T-cell (primary cell): ENCODE data around the gene MAP3K7CL. TPM values are rescaled to one million over a fixed set of nuclear protein-coding genes. Genes with fewer than 3 reads are reported as not detected.

Source experiments
- ATAC-seq, 4 experiments: fragments of 200-7000 bp in 3 of 4; fragments of 150-1000 bp in 1 of 4; cut with Tn5 transposase; replicated peaks in 1 of 4; 1 replicate in 3 of 4; 2 replicates in 1 of 4; pipeline ENCODE4 v1.10.0; 2021; ENCODE audit warnings: moderate library complexity in 3 of 4, mild to moderate bottlenecking in 2 of 4, moderate number of reproducible peaks in 1 of 4
- CTCF ChIA-PET, 2 donors: fragments of 300-600 bp; sonication (Branson Sonifier 250); formaldehyde crosslinking; loops; one replicate each; lab custom pipeline; 2022; ENCODE audit warnings: antibody characterized with exemption in 2 of 2; lab: Charles Lee
- POLR2A ChIA-PET, 2 donors: fragments of 300-600 bp; sonication (Branson Sonifier 250); formaldehyde crosslinking; loops; one replicate each; lab custom pipeline; 2022; ENCODE audit warnings: antibody characterized with exemption in 2 of 2; lab: Charles Lee
- DNase-seq, 35 experiments: peaks; one replicate each; pipeline versions ENCODE4 v3.0.0 to v3.0.0-alpha.2; 2013 to 2023
- H3K27ac ChIP-seq: one replicate; pipeline ENCODE4 v1.5.1; 2013; ENCODE audit warnings: low read length
- H3K27me3 ChIP-seq, 2 experiments: replicated peaks in 1 of 2; 1 replicate in 1 of 2; 2 replicates in 1 of 2; pipeline versions ENCODE4 v1.6.1 to v1.7.0; 2013; ENCODE audit warnings: low read length in 1 of 2, mixed read lengths in 1 of 2; ENCODE audit not compliant: control insufficient read depth in 2 of 2, insufficient read depth in 2 of 2; ENCODE audit errors: extremely low read depth in 1 of 2
- H3K36me3 ChIP-seq, 2 donors: 1 replicate in 1 of 2; 2 replicates in 1 of 2; pipeline versions ENCODE4 v1.6.1 to v1.7.0; 2013; ENCODE audit warnings: low read length in 1 of 2; ENCODE audit not compliant: control insufficient read depth in 2 of 2, insufficient read depth in 1 of 2; ENCODE audit errors: extremely low read depth in 1 of 2
- H3K4me1 ChIP-seq, 2 experiments: 1 replicate in 1 of 2; 2 replicates in 1 of 2; pipeline versions ENCODE4 v1.6.1 to v1.7.0; 2013; ENCODE audit warnings: low read length in 2 of 2, mixed read lengths in 1 of 2; ENCODE audit not compliant: insufficient read depth in 2 of 2, control insufficient read depth in 1 of 2; ENCODE audit errors: extremely low read depth in 1 of 2
- H3K4me3 ChIP-seq, 2 donors: 1 replicate in 1 of 2; 2 replicates in 1 of 2; pipeline versions ENCODE4 v1.5.1 to v1.7.0; 2013; ENCODE audit warnings: mild to moderate bottlenecking in 2 of 2, low read length in 1 of 2, moderate library complexity in 1 of 2; ENCODE audit not compliant: control insufficient read depth in 1 of 2; ENCODE audit errors: extremely low read depth in 1 of 2
- H3K9me3 ChIP-seq: 2 replicates; pipeline ENCODE4 v1.7.0; 2013
- H3K27ac Mint-ChIP-seq, 2 donors: one replicate each; pipeline ENCODE4 v1.8.0; 2020 to 2021; ENCODE audit warnings: mild to moderate bottlenecking in 2 of 2, mixed read lengths in 2 of 2
- H3K27me3 Mint-ChIP-seq, 2 donors: one replicate each; pipeline ENCODE4 v1.8.0; 2021 to 2022; ENCODE audit warnings: mixed read lengths in 2 of 2
- H3K36me3 Mint-ChIP-seq: one replicate; pipeline ENCODE4 v1.8.0; 2021; ENCODE audit warnings: mixed read lengths
- H3K4me1 Mint-ChIP-seq, 3 donors: one replicate each; pipeline ENCODE4 v1.8.0; 2020 to 2022; ENCODE audit warnings: mixed read lengths in 3 of 3, mild to moderate bottlenecking in 1 of 3
- H3K4me3 Mint-ChIP-seq, 3 donors: one replicate each; pipeline ENCODE4 v1.8.0; 2020 to 2022; ENCODE audit warnings: mild to moderate bottlenecking in 3 of 3, mixed read lengths in 3 of 3, moderate library complexity in 3 of 3
- H3K9me3 Mint-ChIP-seq, 3 donors: one replicate each; pipeline ENCODE4 v1.8.0; 2020 to 2022; ENCODE audit warnings: mixed read lengths in 3 of 3
- WGBS: methylation state at CpG from one replicate; pipeline ENCODE4 v1.1.5; 2013; ENCODE audit warnings: missing lambda C conversion rate; ENCODE audit not compliant: insufficient coverage; 5-methylcytosine and 5-hydroxymethylcytosine counted together
- total RNA-seq, 35 experiments: library from RNA in 6 of 35; stranded (reverse) in 6 of 35; fragments of 120-200 nt in 1 of 35; gene quantifications; one replicate each; pipeline versions ENCODE4 v1.2.1 to v1.2.4 and lab custom pipeline; 2013 to 2026

MAP3K7CL gene
- total RNA-seq, 5 donors from 2014 or later (not counting 1 experiment from before 2014, with no cell fraction given): 4.8 to 9.1 (median 7.4) TPM

DNA sequence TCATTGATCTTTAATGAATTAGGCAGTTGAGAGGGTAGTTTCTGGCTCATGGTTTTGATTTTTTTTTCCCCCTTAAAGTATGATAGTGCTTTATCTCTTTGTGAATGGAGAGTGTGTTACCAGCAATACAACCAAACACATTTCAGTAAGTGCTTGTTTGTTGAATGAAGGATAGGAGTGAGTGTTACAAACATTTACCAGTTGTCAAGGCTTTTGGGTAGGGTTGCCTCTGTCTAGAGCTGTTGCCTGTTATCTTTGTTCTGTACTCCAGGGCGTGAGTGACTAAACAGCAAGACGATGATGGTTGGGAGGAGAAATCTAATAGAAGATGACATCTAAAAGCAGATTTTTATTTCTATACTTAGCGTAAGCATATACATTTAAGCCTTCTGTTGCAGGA, 21.5 kb downstream of the MAP3K7CL start:
- Mint-ChIP-seq H3K36me3 (peaks cover 28% of the 10 kb centered on the region), H3K4me1 (peaks cover 0 to 8% (median 0%) of the 10 kb centered on the region in 3 donors), H3K9me3 (no peaks in the 10 kb centered on the region), H3K27me3 (peaks cover 0 to 2% of the 10 kb centered on the region in 2 donors), H3K4me3 (no peak overlapping the region), H3K27ac (no peak overlapping the region)
- Histone ChIP-seq H3K9me3 (no peaks in the 10 kb centered on the region), H3K4me1 (no peaks in the 10 kb centered on the region), H3K36me3 (no peaks in the 10 kb centered on the region), H3K27me3 (peaks cover 0 to 6% of the 10 kb centered on the region in 2 experiments), H3K27ac (no peak overlapping the region), H3K4me3 (no peak overlapping the region)
- no peak for DNase-seq
- no CpG with 5 or more reads among the region's 3 CpGs for WGBS
- CTCF ChIA-PET: no interaction called here
- POLR2A ChIA-PET: no interaction called here
- ATAC-seq: no peak

- POLR2A ChIA-PET: interaction anchor here in 1 of 2 donors (0.5 kb wide), 1 partner anchor 9 kb away, joined by 4 read pairs; no protein-coding TSS in a partner anchor
- Histone ChIP-seq H3K9me3 (no peaks in the 10 kb centered on the region), H3K4me3 (no peak overlapping the region), H3K27ac (no peak overlapping the region), H3K4me1 (no peaks in the 10 kb centered on the region), H3K36me3 (no peaks in the 10 kb centered on the region), H3K27me3 (peaks cover 0 to 6% of the 10 kb centered on the region in 2 experiments)
- CTCF ChIA-PET: no interaction called here
- H3K36me3 Mint-ChIP-seq: peaks cover 28% of the 10 kb centered on the region
- no peaks in the 10 kb centered on the region for H3K9me3 Mint-ChIP-seq
- no peak overlapping the region for H3K4me3 Mint-ChIP-seq
- peaks cover 0 to 2% of the 10 kb centered on the region in 2 donors for H3K27me3 Mint-ChIP-seq
- 100% methylated on average over 1 of the region's 1 CpG for WGBS
- DNase-seq (no peak), ATAC-seq (no peak)
- H3K4me1 Mint-ChIP-seq: peaks cover 0 to 8% (median 0%) of the 10 kb centered on the region in 3 donors
- no peak overlapping the region for H3K27ac Mint-ChIP-seq
Observed at GRCh38 chr21:29152916-29153315, 22.5 kb downstream of the MAP3K7CL start.

DNA sequence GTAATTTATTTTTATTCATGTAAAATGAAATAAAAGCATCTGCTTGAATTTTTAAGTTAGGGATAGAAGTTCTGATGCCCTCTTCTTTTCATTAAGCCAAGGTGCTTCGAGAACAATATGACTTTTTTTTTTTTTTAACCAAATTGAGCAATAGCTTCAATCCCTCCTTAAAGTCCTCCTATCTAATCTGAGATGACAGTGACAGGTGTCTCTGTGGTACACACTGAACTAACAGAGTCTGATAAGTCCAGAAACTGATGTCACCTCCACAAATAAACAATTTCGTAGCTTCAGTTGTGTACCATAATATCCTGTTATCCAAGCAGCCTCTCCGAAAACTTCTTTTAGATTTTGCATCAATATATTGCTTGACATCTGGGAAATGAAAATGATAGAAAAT, 23.8 kb downstream of the MAP3K7CL start:
- peaks cover 23% of the 10 kb centered on the region for H3K36me3 Mint-ChIP-seq
- ChIA-PET CTCF (interaction anchor here in 1 of 2 donors (0.7 kb wide), 1 partner anchor 91 kb away, joined by 5 read pairs; no protein-coding TSS in a partner anchor), POLR2A (no interaction called here)
- no peak overlapping the region for H3K4me3 ChIP-seq
- no peak overlapping the region for H3K27ac ChIP-seq
- no CpG with 5 or more reads among the region's 3 CpGs for WGBS
- H3K27me3 Mint-ChIP-seq: peaks cover 0 to 2% of the 10 kb centered on the region in 2 donors
- peaks cover 0 to 6% of the 10 kb centered on the region in 2 experiments for H3K27me3 ChIP-seq
- H3K9me3 Mint-ChIP-seq: no peaks in the 10 kb centered on the region
- DNase-seq (no peak), ATAC-seq (no peak)
- no peaks in the 10 kb centered on the region for H3K36me3 ChIP-seq
- H3K4me1 Mint-ChIP-seq: peaks cover 0 to 2% (median 0%) of the 10 kb centered on the region in 3 donors
- no peaks in the 10 kb centered on the region for H3K9me3 ChIP-seq
- H3K4me3 Mint-ChIP-seq: no peak overlapping the region
- no peaks in the 10 kb centered on the region for H3K4me1 ChIP-seq
- H3K27ac Mint-ChIP-seq: no peak overlapping the region

- Mint-ChIP-seq H3K36me3 (peaks cover 24% of the 10 kb centered on the region), H3K27ac (no peak overlapping the region), H3K9me3 (no peaks in the 10 kb centered on the region), H3K27me3 (peaks cover 0 to 2% of the 10 kb centered on the region in 2 donors), H3K4me3 (no peak overlapping the region), H3K4me1 (no peaks in the 10 kb centered on the region)
- H3K4me1 ChIP-seq: no peaks in the 10 kb centered on the region
- DNase-seq: no peak
- WGBS: 76% methylated on average over 15 of the region's 25 CpGs
- H3K27ac ChIP-seq: no peak overlapping the region
- no peak overlapping the region for H3K4me3 ChIP-seq
- CTCF ChIA-PET: interaction anchor here in 1 of 2 donors (0.6 kb wide), 1 partner anchor 118 kb away, joined by 5 read pairs; no protein-coding TSS in a partner anchor
- ATAC-seq: no peak
- no peaks in the 10 kb centered on the region for H3K9me3 ChIP-seq
- POLR2A ChIA-PET: no interaction called here
- H3K27me3 ChIP-seq: peaks cover 0 to 6% of the 10 kb centered on the region in 2 experiments
- H3K36me3 ChIP-seq: peaks cover 0 to 4% of the 10 kb centered on the region in 2 donors
Observed at GRCh38 chr21:29155118-29155932, 24.9 kb downstream of the MAP3K7CL start.

DNA sequence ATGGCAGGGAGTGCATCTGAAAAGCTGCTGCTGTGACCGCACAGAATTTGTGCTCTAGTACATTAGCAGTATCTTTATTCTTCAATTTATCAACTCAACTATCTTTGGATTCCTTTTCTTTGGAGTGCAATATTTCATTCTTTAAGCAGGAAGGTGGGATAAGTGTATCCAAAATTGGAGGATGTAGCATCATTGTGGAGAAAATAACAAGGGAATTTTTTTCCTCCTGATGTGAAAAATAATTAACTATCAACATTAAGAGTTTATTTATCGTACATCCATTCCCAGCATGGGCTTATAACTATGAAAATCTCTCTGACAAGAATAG, 25.5 kb downstream of the MAP3K7CL start:
- H3K27ac Mint-ChIP-seq: no peak overlapping the region
- ChIA-PET CTCF (no interaction called here), POLR2A (no interaction called here)
- no CpG with 5 or more reads among the region's 2 CpGs for WGBS
- Histone ChIP-seq H3K36me3 (peaks cover 0 to 4% of the 10 kb centered on the region in 2 donors), H3K4me1 (no peaks in the 10 kb centered on the region), H3K27me3 (peaks cover 0 to 6% of the 10 kb centered on the region in 2 experiments), H3K9me3 (no peaks in the 10 kb centered on the region), H3K27ac (no peak overlapping the region), H3K4me3 (no peak overlapping the region)
- peaks cover 28% of the 10 kb centered on the region for H3K36me3 Mint-ChIP-seq
- peaks cover 0 to 2% of the 10 kb centered on the region in 2 donors for H3K27me3 Mint-ChIP-seq
- no peak for DNase-seq
- H3K4me1 Mint-ChIP-seq: no peaks in the 10 kb centered on the region
- ATAC-seq: no peak
- no peak overlapping the region for H3K4me3 Mint-ChIP-seq
- H3K9me3 Mint-ChIP-seq: no peaks in the 10 kb centered on the region

DNA sequence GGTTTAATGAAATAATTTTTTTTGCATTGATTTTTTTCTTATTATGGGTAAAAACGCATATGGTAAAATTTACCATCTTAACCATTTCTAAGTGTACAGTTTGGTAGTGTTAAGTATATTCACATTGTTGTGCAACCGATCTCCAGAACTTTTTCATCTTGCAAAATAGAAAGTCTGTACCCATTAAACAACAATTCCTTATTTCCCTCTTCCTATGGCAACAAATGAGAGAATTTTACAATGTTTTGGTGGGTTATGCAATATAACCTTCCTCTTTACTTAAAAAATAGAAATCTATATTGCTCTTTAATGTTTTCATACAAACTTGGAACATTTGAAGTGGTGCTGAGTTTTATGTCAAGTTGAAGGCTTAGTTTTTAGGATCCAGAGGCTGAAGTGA, 26.6 kb downstream of the MAP3K7CL start:
- DNase-seq: no peak
- POLR2A ChIA-PET: no interaction called here

More for the DNA sequence above, 26.6 kb downstream of the MAP3K7CL start:
- Histone ChIP-seq H3K4me3 (no peak overlapping the region), H3K27ac (no peak overlapping the region), H3K27me3 (peaks cover 0 to 6% of the 10 kb centered on the region in 2 experiments), H3K9me3 (no peaks in the 10 kb centered on the region), H3K36me3 (peaks cover 0 to 4% of the 10 kb centered on the region in 2 donors), H3K4me1 (no peaks in the 10 kb centered on the region)
- no peak for ATAC-seq
- WGBS: no CpG with 5 or more reads among the region's 2 CpGs
- Mint-ChIP-seq H3K4me3 (no peak overlapping the region), H3K4me1 (no peaks in the 10 kb centered on the region), H3K27me3 (peaks cover 0 to 2% of the 10 kb centered on the region in 2 donors), H3K9me3 (no peaks in the 10 kb centered on the region), H3K27ac (no peak overlapping the region), H3K36me3 (peaks cover 29% of the 10 kb centered on the region)
- CTCF ChIA-PET: no interaction called here
